H1 (cell line): ENCODE measurements around the gene WFDC5. TPM values are rescaled to one million over a fixed set of nuclear protein-coding genes. Genes with fewer than 3 reads are reported as not detected.

ENCODE experiments used
- CBX5 ChIP-seq: fragments of 300-800, 300-1000 bp; sonication (generic); IDR thresholded peaks from 2 replicates; pipeline ENCODE4 v1.7.1; 2016; ENCODE audit warnings: antibody characterized with exemption, low read length, low read depth
- CTCF ChIP-seq, 3 experiments: IDR thresholded peaks; 1 replicate in 2 of 3; 2 replicates in 1 of 3; pipeline versions ENCODE4 v1.5.1 to v1.6.1; 2011; ENCODE audit warnings: low read length in 3 of 3, mild to moderate bottlenecking in 3 of 3, inconsistent platforms in 2 of 3, low read depth in 1 of 3, moderate library complexity in 1 of 3; ENCODE audit not compliant: insufficient read depth in 1 of 3; ENCODE audit errors: control extremely low read depth in 1 of 3
- HDAC2 ChIP-seq, 2 experiments: fragments of 300-600 bp in 1 of 2; sonication (generic) in 1 of 2; IDR thresholded peaks; 2 replicates each; pipeline ENCODE4 v1.6.1; 2011 to 2012; ENCODE audit warnings: low read depth in 2 of 2, low read length in 2 of 2, mild to moderate bottlenecking in 2 of 2, moderate library complexity in 2 of 2, borderline replicate concordance in 1 of 2, inconsistent platforms in 1 of 2
- JUN ChIP-seq: IDR thresholded peaks from 2 replicates; pipeline ENCODE4 v1.6.1; 2011; ENCODE audit warnings: low read depth, mild to moderate bottlenecking, improper control_type of control experiment, low read length
- NRF1 ChIP-seq: IDR thresholded peaks from 2 replicates; pipeline ENCODE4 v1.6.1; 2011; ENCODE audit warnings: mild to moderate bottlenecking, low read depth, low read length, improper control_type of control experiment
- RFX5 ChIP-seq: IDR thresholded peaks from 2 replicates; pipeline ENCODE4 v1.6.1; 2011; ENCODE audit warnings: low read depth, low read length, improper control_type of control experiment, borderline replicate concordance
- SIN3A ChIP-seq, 2 experiments: IDR thresholded peaks in 1 of 2; conservative IDR thresholded peaks in 1 of 2; 2 replicates each; pipeline ENCODE4 v1.6.1; 2011 to 2012; ENCODE audit warnings: low read length in 2 of 2, improper control_type of control experiment in 1 of 2, low read depth in 1 of 2, mild to moderate bottlenecking in 1 of 2
- polyA plus RNA-seq, 7 experiments: library from polyadenylated mRNA; depleted of rRNA in 3 of 7; stranded (reverse) in 5 of 7; unstranded in 2 of 7; fragments of >200 nt in 5 of 7; fragments of 200-250 nt in 2 of 7; gene quantifications; 1 replicate in 5 of 7; 2 replicates in 1 of 7; 4 replicates in 1 of 7; pipeline versions ENCODE4 v1.2.1 to v1.2.3, GENCODE V29; 2011 to 2013; ENCODE audit warnings: missing spikeins in 2 of 7, mixed read lengths in 2 of 7
- total RNA-seq: library from RNA; stranded (reverse); fragmentation: NEBNext Ultra II Directional; extraction: Animal tissue kit (Norgen Biotek cat#: 25700); gene quantifications from 2 replicates; pipeline ENCODE4 v1.2.1, GENCODE V29; 2021

WFDC5 gene
- total and polyA plus RNA-seq, 2 of the 8 experiments (the other 6 are each of a cell fraction or from before 2014, with no cell fraction given), result not detected

GRCh38 chr20:45105317-45105716 is 9.7 kb downstream of the WFDC5 start (continued):
- no peak for TF ChIP-seq SIN3A (conservative IDR thresholded peaks at IDR 0.05 in 1 of 2, IDR thresholded peaks at IDR 0.05 in 1 of 2; ENCODE audit: low read depth in 1 of 2, low read length in 2 of 2)
- TF ChIP-seq NRF1, result no peak
- no peak for TF ChIP-seq CBX5
- TF ChIP-seq RFX5, result no peak
- no peak for TF ChIP-seq CTCF (IDR thresholded peaks at IDR 0.05; ENCODE audit: control extremely low read depth in 1 of 3, insufficient read depth in 1 of 3, low read depth in 1 of 3, low read length in 3 of 3)
- no peak for TF ChIP-seq JUN
- no peak for TF ChIP-seq HDAC2 (IDR thresholded peaks at IDR 0.05; ENCODE audit: borderline replicate concordance in 1 of 2, low read depth in 2 of 2, low read length in 2 of 2)
